WTC11 (cell line): ENCODE data around the gene KIRREL3. TPM values are rescaled to one million over a fixed set of nuclear protein-coding genes. Genes with fewer than 3 reads are reported as not detected.

Experiments
- ATAC-seq: fragments of 200-7000 bp; cut with Tn5 transposase; 2 replicates; pipeline ENCODE4 v1.10.0; 2021; ENCODE audit warnings: mild to moderate bottlenecking, moderate library complexity
- CTCF ChIA-PET: fragments of 300-600 bp; sonication (Branson Sonifier 250); formaldehyde crosslinking; loops from one replicate; lab custom pipeline; 2021; ENCODE audit warnings: antibody characterized with exemption; lab: Charles Lee
- POLR2A ChIA-PET: fragments of 350-600 bp; sonication (Branson Sonifier 250); formaldehyde crosslinking; loops from one replicate; lab custom pipeline; 2021; ENCODE audit warnings: antibody characterized with exemption; lab: Charles Lee
- DNase-seq: peaks from one replicate; pipeline ENCODE4 v3.0.0; 2021; ENCODE audit warnings: low spot score
- H3K27ac Mint-ChIP-seq: 2 replicates; pipeline ENCODE4 v1.8.0; 2021; ENCODE audit warnings: mixed read lengths
- H3K27me3 Mint-ChIP-seq: 2 replicates; pipeline ENCODE4 v1.8.0; 2021; ENCODE audit warnings: low read depth, mild to moderate bottlenecking, moderate library complexity, mixed read lengths
- H3K36me3 Mint-ChIP-seq: 2 replicates; pipeline ENCODE4 v1.8.0; 2021; ENCODE audit warnings: mixed read lengths
- H3K4me1 Mint-ChIP-seq: 2 replicates; pipeline ENCODE4 v1.8.0; 2022; ENCODE audit warnings: mixed read lengths
- H3K4me3 Mint-ChIP-seq: 2 replicates; pipeline ENCODE4 v1.8.0; 2021; ENCODE audit warnings: mild to moderate bottlenecking, moderate library complexity, mixed read lengths
- H3K9me3 Mint-ChIP-seq: 2 replicates; pipeline ENCODE4 v1.8.0; 2021; ENCODE audit warnings: mixed read lengths
- FOXP1 ChIP-seq: sonication (generic); formaldehyde crosslinking; IDR thresholded peaks from 2 replicates; pipeline ENCODE4 v1.8.0; 2022; ENCODE audit warnings: missing genetic modification reagents, mild to moderate bottlenecking, moderate library complexity, borderline replicate concordance
- GABPB1 ChIP-seq: sonication (generic); formaldehyde crosslinking; IDR thresholded peaks from 2 replicates; pipeline ENCODE4 v1.8.1; 2023; ENCODE audit warnings: mild to moderate bottlenecking, missing genetic modification reagents
- GRHL2 ChIP-seq: fragments of 250-450 bp; sonication (Bioruptor Pico); IDR thresholded peaks from 2 replicates; pipeline ENCODE4 v1.8.0; 2022; ENCODE audit warnings: mild to moderate bottlenecking, moderate library complexity; ENCODE audit not compliant: insufficient replicate concordance, severe bottlenecking
- GTF2I ChIP-seq: fragments of 250-450 bp; sonication (Bioruptor Pico); conservative IDR thresholded peaks from 2 replicates; pipeline ENCODE4 v1.4.0; 2021; ENCODE audit warnings: mild to moderate bottlenecking
- JAZF1 ChIP-seq: fragments of 250-450 bp; sonication (Bioruptor Pico); IDR thresholded peaks from 2 replicates; pipeline ENCODE4 v1.9.0; 2021; ENCODE audit warnings: moderate library complexity, mild to moderate bottlenecking, inconsistent platforms
- KAT7 ChIP-seq: sonication (generic); formaldehyde crosslinking; IDR thresholded peaks from 2 replicates; pipeline ENCODE4 v1.8.1; 2023; ENCODE audit warnings: missing genetic modification reagents, mild to moderate bottlenecking, borderline replicate concordance
- NFATC4 ChIP-seq: fragments of 250-450 bp; sonication (Bioruptor Pico); IDR thresholded peaks from 2 replicates; pipeline ENCODE4 v1.9.0; 2021; ENCODE audit warnings: mild to moderate bottlenecking
- NFYB ChIP-seq: sonication (generic); formaldehyde crosslinking; conservative IDR thresholded peaks from 2 replicates; pipeline ENCODE4 v1.8.0; 2022; ENCODE audit warnings: low read depth, missing genetic modification reagents
- OVOL2 ChIP-seq: fragments of 250-450 bp; sonication (Bioruptor Pico); IDR thresholded peaks from 2 replicates; pipeline ENCODE4 v1.9.0; 2021; ENCODE audit warnings: mild to moderate bottlenecking, borderline replicate concordance
- PRRX2 ChIP-seq: fragments of 250-450 bp; sonication (Bioruptor Pico); IDR thresholded peaks from 2 replicates; pipeline ENCODE4 v1.8.0; 2021; ENCODE audit warnings: mild to moderate bottlenecking
- SOX15 ChIP-seq: fragments of 250-450 bp; sonication (Bioruptor Pico); IDR thresholded peaks from 2 replicates; pipeline ENCODE4 v1.9.0; 2021; ENCODE audit warnings: mild to moderate bottlenecking
- ZNF219 ChIP-seq: sonication (generic); formaldehyde crosslinking; IDR thresholded peaks from 2 replicates; pipeline ENCODE4 v1.8.0; 2023; ENCODE audit warnings: missing genetic modification reagents, mild to moderate bottlenecking, borderline replicate concordance
- ZNF263 ChIP-seq: sonication (generic); formaldehyde crosslinking; IDR thresholded peaks from 2 replicates; pipeline ENCODE4 v1.8.1; 2022; ENCODE audit warnings: low read depth, mild to moderate bottlenecking, moderate library complexity, missing genetic modification reagents
- ZNF317 ChIP-seq: sonication (generic); formaldehyde crosslinking; IDR thresholded peaks from 2 replicates; pipeline ENCODE4 v1.8.1; 2023; ENCODE audit warnings: low read depth, mild to moderate bottlenecking, moderate library complexity, missing genetic modification reagents, borderline replicate concordance
- ZNF423 ChIP-seq: fragments of 250-450 bp; sonication (Bioruptor Pico); IDR thresholded peaks from 2 replicates; pipeline ENCODE4 v2.1.2; 2022; ENCODE audit warnings: mild to moderate bottlenecking, moderate library complexity
- total RNA-seq: library from RNA; stranded (reverse); gene quantifications from 3 replicates; pipeline ENCODE4 v1.2.3, GENCODE V29; 2021
- TF ChIP-seq, protein P1 (sequence below): sonication (generic); formaldehyde crosslinking; IDR thresholded peaks from 2 replicates; pipeline ENCODE4 v1.8.0; 2022; ENCODE audit warnings: mild to moderate bottlenecking, missing genetic modification reagents
- TF ChIP-seq, protein P2 (sequence below): sonication (generic); formaldehyde crosslinking; IDR thresholded peaks from 2 replicates; pipeline ENCODE4 v1.8.0; 2022; ENCODE audit warnings: mild to moderate bottlenecking, missing genetic modification reagents
- TF ChIP-seq, protein P3 (sequence below): sonication (generic); formaldehyde crosslinking; IDR thresholded peaks from 2 replicates; pipeline ENCODE4 v1.8.0; 2023; ENCODE audit warnings: missing genetic modification reagents
- TF ChIP-seq, protein P4 (sequence below): fragments of 250-450 bp; sonication (Bioruptor Pico); IDR thresholded peaks from 2 replicates; pipeline ENCODE4 v1.9.0; 2021; ENCODE audit warnings: mild to moderate bottlenecking, borderline replicate concordance
- TF ChIP-seq, protein P5 (sequence below): sonication (generic); formaldehyde crosslinking; IDR thresholded peaks from 2 replicates; pipeline ENCODE4 v1.8.0; 2022; ENCODE audit warnings: mild to moderate bottlenecking, missing genetic modification reagents
- TF ChIP-seq, protein P6 (sequence below): sonication (generic); formaldehyde crosslinking; IDR thresholded peaks from 2 replicates; pipeline ENCODE4 v1.8.0; 2023; ENCODE audit warnings: mild to moderate bottlenecking, missing genetic modification reagents
- TF ChIP-seq, protein P7 (sequence below): fragments of 250-450 bp; sonication (Bioruptor Pico); IDR thresholded peaks from 2 replicates; pipeline ENCODE4 v2.1.2; 2022; ENCODE audit warnings: mild to moderate bottlenecking, moderate library complexity

The KIRREL3 gene
- total RNA-seq, 1 experiment from 2014 or later = 0.59 TPM

DNA sequence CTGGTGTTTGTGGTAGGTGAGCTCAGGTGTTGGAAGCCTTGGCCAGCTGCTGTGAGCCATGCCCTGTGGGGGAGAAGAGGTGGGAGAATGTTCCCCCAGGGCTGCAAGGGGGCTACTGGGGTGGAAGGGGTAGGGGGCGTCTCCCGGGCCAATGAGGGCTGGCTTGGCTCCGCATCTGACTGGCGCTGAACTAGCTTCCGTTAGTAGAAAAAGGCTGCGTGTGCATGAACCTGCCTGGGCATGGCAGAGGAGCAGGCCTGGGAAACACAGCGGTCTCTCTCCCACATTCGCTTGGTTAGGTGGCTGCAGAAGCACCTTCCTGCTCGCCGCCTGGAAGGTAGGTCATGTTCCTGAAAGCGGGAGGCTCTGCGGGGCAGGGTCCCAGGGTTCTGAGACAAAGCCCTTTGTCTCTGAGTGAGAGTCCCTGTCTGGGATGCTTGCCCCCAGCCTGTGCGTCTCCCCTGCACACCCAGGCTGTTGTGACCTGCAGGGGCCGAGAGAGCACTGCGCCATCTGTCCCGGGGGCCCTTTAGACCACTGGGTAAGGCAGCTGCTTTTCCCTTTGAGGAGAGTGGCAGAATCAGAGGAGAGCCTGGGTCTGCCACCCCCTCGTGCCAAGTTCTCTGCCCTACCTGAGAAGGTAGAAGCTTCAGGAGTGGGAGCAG, 466.3 kb downstream of the KIRREL3 start:
- Mint-ChIP-seq H3K9me3 (no peaks in the 10 kb centered on the region), H3K27me3 (no peaks in the 10 kb centered on the region; the same call in 1 of the 2 replicates), H3K4me3 (no peak overlapping the region), H3K4me1 (no peaks in the 10 kb centered on the region), H3K36me3 (no peaks in the 10 kb centered on the region), H3K27ac (no peak overlapping the region)
- ATAC-seq (peak; percentile 39; the same call in 1 of the 2 replicates), DNase-seq (no peak)
- ChIA-PET CTCF (interaction anchor here (3.5 kb wide), 1 partner anchor 53 kb away, joined by 16 read pairs; no protein-coding TSS in a partner anchor), POLR2A (no interaction called here)
- no peak for TF ChIP-seq PRRX2 (CRISPR knock-in tag)
- TF ChIP-seq, protein P1, sequence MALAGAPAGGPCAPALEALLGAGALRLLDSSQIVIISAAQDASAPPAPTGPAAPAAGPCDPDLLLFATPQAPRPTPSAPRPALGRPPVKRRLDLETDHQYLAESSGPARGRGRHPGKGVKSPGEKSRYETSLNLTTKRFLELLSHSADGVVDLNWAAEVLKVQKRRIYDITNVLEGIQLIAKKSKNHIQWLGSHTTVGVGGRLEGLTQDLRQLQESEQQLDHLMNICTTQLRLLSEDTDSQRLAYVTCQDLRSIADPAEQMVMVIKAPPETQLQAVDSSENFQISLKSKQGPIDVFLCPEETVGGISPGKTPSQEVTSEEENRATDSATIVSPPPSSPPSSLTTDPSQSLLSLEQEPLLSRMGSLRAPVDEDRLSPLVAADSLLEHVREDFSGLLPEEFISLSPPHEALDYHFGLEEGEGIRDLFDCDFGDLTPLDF = no peak
- no peak for TF ChIP-seq KAT7 (CRISPR knock-in tag)
- TF ChIP-seq SOX15 (CRISPR knock-in tag) = no peak
- TF ChIP-seq FOXP1 (CRISPR knock-in tag) = no peak
- TF ChIP-seq ZNF423 (CRISPR knock-in tag) = no peak
- TF ChIP-seq JAZF1 (CRISPR knock-in tag) = no peak
- TF ChIP-seq, protein P2, sequence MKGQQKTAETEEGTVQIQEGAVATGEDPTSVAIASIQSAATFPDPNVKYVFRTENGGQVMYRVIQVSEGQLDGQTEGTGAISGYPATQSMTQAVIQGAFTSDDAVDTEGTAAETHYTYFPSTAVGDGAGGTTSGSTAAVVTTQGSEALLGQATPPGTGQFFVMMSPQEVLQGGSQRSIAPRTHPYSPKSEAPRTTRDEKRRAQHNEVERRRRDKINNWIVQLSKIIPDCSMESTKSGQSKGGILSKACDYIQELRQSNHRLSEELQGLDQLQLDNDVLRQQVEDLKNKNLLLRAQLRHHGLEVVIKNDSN (CRISPR knock-in tag) = no peak
- TF ChIP-seq, protein P3, sequence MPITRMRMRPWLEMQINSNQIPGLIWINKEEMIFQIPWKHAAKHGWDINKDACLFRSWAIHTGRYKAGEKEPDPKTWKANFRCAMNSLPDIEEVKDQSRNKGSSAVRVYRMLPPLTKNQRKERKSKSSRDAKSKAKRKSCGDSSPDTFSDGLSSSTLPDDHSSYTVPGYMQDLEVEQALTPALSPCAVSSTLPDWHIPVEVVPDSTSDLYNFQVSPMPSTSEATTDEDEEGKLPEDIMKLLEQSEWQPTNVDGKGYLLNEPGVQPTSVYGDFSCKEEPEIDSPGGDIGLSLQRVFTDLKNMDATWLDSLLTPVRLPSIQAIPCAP (CRISPR knock-in tag) = no peak
- TF ChIP-seq ZNF317 (CRISPR knock-in tag) = no peak
- TF ChIP-seq, protein P4, sequence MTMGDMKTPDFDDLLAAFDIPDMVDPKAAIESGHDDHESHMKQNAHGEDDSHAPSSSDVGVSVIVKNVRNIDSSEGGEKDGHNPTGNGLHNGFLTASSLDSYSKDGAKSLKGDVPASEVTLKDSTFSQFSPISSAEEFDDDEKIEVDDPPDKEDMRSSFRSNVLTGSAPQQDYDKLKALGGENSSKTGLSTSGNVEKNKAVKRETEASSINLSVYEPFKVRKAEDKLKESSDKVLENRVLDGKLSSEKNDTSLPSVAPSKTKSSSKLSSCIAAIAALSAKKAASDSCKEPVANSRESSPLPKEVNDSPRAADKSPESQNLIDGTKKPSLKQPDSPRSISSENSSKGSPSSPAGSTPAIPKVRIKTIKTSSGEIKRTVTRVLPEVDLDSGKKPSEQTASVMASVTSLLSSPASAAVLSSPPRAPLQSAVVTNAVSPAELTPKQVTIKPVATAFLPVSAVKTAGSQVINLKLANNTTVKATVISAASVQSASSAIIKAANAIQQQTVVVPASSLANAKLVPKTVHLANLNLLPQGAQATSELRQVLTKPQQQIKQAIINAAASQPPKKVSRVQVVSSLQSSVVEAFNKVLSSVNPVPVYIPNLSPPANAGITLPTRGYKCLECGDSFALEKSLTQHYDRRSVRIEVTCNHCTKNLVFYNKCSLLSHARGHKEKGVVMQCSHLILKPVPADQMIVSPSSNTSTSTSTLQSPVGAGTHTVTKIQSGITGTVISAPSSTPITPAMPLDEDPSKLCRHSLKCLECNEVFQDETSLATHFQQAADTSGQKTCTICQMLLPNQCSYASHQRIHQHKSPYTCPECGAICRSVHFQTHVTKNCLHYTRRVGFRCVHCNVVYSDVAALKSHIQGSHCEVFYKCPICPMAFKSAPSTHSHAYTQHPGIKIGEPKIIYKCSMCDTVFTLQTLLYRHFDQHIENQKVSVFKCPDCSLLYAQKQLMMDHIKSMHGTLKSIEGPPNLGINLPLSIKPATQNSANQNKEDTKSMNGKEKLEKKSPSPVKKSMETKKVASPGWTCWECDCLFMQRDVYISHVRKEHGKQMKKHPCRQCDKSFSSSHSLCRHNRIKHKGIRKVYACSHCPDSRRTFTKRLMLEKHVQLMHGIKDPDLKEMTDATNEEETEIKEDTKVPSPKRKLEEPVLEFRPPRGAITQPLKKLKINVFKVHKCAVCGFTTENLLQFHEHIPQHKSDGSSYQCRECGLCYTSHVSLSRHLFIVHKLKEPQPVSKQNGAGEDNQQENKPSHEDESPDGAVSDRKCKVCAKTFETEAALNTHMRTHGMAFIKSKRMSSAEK = no peak
- no peak for TF ChIP-seq GTF2I (CRISPR knock-in tag)
- no peak for TF ChIP-seq ZNF219 (CRISPR knock-in tag)
- no peak for TF ChIP-seq NFATC4 (CRISPR knock-in tag)
- TF ChIP-seq, protein P5, sequence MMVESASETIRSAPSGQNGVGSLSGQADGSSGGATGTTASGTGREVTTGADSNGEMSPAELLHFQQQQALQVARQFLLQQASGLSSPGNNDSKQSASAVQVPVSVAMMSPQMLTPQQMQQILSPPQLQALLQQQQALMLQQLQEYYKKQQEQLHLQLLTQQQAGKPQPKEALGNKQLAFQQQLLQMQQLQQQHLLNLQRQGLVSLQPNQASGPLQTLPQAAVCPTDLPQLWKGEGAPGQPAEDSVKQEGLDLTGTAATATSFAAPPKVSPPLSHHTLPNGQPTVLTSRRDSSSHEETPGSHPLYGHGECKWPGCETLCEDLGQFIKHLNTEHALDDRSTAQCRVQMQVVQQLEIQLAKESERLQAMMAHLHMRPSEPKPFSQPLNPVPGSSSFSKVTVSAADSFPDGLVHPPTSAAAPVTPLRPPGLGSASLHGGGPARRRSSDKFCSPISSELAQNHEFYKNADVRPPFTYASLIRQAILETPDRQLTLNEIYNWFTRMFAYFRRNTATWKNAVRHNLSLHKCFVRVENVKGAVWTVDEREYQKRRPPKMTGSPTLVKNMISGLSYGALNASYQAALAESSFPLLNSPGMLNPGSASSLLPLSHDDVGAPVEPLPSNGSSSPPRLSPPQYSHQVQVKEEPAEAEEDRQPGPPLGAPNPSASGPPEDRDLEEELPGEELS (CRISPR knock-in tag) = no peak
- TF ChIP-seq, all 79 proteins: peak for 0

DNA sequence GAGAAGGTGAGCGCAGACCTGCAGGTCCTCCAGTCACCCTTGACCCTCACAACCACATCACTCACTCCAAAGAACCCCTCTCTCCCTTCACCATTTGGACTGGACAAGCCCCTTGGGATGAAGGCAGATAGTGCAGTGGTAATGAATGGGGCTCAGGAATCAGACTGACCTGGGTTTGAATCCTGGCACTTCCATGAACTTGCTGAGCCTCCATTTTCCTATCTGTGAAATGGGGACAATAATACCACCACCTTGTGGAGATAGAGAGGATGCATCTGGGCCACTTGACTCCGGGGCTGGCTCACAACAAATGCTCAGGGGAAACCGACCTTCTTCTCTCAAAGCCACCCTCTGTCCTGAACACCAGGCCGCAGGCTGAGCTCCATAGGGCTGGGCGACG, 467.0 kb downstream of the KIRREL3 start:
- ATAC-seq (no peak), DNase-seq (no peak)
- CTCF ChIA-PET = interaction anchor here (1.2 to 3.5 kb wide), 2 partner anchors 40 to 53 kb away, joined by 4 to 16 read pairs; no protein-coding TSS in a partner anchor
- Mint-ChIP-seq H3K4me1 (no peaks in the 10 kb centered on the region), H3K36me3 (no peaks in the 10 kb centered on the region), H3K4me3 (no peak overlapping the region), H3K9me3 (no peaks in the 10 kb centered on the region), H3K27ac (no peak overlapping the region), H3K27me3 (no peaks in the 10 kb centered on the region)
- POLR2A ChIA-PET = no interaction called here
- TF ChIP-seq GTF2I (CRISPR knock-in tag) = no peak
- TF ChIP-seq, protein P6, sequence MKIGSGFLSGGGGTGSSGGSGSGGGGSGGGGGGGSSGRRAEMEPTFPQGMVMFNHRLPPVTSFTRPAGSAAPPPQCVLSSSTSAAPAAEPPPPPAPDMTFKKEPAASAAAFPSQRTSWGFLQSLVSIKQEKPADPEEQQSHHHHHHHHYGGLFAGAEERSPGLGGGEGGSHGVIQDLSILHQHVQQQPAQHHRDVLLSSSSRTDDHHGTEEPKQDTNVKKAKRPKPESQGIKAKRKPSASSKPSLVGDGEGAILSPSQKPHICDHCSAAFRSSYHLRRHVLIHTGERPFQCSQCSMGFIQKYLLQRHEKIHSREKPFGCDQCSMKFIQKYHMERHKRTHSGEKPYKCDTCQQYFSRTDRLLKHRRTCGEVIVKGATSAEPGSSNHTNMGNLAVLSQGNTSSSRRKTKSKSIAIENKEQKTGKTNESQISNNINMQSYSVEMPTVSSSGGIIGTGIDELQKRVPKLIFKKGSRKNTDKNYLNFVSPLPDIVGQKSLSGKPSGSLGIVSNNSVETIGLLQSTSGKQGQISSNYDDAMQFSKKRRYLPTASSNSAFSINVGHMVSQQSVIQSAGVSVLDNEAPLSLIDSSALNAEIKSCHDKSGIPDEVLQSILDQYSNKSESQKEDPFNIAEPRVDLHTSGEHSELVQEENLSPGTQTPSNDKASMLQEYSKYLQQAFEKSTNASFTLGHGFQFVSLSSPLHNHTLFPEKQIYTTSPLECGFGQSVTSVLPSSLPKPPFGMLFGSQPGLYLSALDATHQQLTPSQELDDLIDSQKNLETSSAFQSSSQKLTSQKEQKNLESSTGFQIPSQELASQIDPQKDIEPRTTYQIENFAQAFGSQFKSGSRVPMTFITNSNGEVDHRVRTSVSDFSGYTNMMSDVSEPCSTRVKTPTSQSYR (CRISPR knock-in tag) = no peak
- no peak for TF ChIP-seq GABPB1 (CRISPR knock-in tag)
- no peak for TF ChIP-seq ZNF263 (CRISPR knock-in tag)
- no peak for TF ChIP-seq OVOL2 (CRISPR knock-in tag)
- no peak for TF ChIP-seq NFYB (CRISPR knock-in tag)
- no peak for TF ChIP-seq GRHL2 (CRISPR knock-in tag)
- TF ChIP-seq, protein P7, sequence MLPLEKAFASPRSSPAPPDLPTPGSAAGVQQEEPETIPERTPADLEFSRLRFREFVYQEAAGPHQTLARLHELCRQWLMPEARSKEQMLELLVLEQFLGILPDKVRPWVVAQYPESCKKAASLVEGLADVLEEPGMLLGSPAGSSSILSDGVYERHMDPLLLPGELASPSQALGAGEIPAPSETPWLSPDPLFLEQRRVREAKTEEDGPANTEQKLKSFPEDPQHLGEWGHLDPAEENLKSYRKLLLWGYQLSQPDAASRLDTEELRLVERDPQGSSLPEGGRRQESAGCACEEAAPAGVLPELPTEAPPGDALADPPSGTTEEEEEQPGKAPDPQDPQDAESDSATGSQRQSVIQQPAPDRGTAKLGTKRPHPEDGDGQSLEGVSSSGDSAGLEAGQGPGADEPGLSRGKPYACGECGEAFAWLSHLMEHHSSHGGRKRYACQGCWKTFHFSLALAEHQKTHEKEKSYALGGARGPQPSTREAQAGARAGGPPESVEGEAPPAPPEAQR (CRISPR knock-in tag) = no peak
